Measurements from ENCODE around the gene RASD2. TPM values are rescaled to one million over a fixed set of nuclear protein-coding genes. Genes with fewer than 3 reads are reported as not detected.

RASD2 gene
- total and polyA plus RNA-seq, 2 experiments from 2014 or later, result 1.2 to 3.6 TPM

DNA sequence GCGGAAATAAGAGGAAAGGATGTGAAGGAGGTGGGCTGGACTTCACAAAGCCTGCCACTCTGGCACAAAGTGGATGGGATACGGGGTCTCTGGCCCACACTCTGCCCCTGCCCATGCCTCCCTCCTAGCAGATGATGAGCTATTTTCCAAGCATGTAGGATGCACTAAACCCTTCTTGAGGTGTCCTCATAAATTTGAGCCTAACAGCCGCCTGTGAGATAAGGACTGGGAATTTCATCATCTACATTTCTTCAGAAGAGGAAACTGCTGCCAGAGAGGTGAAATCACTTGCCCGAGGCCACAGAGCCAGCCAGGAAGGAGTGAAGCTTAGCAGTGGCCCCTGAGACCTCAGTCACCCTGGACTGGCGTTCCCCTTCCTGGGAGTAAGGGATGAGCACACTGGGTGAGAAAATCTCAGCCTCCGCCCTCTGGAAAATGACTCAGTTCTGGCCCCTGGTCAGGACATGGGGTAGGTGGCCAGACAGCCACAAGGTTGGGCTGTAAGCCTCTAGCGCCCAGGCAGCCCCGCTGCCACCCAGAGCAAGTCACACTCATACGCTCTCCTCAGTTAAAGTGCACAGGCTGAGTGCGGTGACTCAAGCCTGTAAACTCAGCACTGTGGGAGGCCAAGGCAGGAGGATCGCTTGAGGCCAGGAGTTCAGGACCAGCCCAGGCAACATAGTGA lies 48.6 kb downstream of the RASD2 start (continued):
- TF ChIP-seq, protein P1, sequence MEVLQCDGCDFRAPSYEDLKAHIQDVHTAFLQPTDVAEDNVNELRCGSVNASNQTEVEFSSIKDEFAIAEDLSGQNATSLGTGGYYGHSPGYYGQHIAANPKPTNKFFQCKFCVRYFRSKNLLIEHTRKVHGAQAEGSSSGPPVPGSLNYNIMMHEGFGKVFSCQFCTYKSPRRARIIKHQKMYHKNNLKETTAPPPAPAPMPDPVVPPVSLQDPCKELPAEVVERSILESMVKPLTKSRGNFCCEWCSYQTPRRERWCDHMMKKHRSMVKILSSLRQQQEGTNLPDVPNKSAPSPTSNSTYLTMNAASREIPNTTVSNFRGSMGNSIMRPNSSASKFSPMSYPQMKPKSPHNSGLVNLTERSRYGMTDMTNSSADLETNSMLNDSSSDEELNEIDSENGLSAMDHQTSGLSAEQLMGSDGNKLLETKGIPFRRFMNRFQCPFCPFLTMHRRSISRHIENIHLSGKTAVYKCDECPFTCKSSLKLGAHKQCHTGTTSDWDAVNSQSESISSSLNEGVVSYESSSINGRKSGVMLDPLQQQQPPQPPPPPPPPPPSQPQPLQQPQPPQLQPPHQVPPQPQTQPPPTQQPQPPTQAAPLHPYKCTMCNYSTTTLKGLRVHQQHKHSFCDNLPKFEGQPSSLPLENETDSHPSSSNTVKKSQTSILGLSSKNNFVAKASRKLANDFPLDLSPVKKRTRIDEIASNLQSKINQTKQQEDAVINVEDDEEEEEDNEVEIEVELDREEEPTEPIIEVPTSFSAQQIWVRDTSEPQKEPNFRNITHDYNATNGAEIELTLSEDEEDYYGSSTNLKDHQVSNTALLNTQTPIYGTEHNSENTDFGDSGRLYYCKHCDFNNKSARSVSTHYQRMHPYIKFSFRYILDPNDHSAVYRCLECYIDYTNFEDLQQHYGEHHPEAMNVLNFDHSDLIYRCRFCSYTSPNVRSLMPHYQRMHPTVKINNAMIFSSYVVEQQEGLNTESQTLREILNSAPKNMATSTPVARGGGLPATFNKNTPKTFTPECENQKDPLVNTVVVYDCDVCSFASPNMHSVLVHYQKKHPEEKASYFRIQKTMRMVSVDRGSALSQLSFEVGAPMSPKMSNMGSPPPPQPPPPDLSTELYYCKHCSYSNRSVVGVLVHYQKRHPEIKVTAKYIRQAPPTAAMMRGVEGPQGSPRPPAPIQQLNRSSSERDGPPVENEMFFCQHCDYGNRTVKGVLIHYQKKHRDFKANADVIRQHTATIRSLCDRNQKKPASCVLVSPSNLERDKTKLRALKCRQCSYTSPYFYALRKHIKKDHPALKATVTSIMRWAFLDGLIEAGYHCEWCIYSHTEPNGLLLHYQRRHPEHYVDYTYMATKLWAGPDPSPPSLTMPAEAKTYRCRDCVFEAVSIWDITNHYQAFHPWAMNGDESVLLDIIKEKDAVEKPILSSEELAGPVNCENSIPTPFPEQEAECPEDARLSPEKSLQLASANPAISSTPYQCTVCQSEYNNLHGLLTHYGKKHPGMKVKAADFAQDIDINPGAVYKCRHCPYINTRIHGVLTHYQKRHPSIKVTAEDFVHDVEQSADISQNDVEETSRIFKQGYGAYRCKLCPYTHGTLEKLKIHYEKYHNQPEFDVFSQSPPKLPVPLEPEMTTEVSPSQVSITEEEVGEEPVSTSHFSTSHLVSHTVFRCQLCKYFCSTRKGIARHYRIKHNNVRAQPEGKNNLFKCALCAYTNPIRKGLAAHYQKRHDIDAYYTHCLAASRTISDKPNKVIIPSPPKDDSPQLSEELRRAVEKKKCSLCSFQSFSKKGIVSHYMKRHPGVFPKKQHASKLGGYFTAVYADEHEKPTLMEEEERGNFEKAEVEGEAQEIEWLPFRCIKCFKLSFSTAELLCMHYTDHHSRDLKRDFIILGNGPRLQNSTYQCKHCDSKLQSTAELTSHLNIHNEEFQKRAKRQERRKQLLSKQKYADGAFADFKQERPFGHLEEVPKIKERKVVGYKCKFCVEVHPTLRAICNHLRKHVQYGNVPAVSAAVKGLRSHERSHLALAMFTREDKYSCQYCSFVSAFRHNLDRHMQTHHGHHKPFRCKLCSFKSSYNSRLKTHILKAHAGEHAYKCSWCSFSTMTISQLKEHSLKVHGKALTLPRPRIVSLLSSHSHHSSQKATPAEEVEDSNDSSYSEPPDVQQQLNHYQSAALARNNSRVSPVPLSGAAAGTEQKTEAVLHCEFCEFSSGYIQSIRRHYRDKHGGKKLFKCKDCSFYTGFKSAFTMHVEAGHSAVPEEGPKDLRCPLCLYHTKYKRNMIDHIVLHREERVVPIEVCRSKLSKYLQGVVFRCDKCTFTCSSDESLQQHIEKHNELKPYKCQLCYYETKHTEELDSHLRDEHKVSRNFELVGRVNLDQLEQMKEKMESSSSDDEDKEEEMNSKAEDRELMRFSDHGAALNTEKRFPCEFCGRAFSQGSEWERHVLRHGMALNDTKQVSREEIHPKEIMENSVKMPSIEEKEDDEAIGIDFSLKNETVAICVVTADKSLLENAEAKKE (CRISPR knock-in tag; IDR thresholded peaks at IDR 0.05), result no peak
- TF ChIP-seq STAT1 (IDR thresholded peaks at IDR 0.05; ENCODE audit: unreplicated experiment), result no peak
- TF ChIP-seq, protein P2, sequence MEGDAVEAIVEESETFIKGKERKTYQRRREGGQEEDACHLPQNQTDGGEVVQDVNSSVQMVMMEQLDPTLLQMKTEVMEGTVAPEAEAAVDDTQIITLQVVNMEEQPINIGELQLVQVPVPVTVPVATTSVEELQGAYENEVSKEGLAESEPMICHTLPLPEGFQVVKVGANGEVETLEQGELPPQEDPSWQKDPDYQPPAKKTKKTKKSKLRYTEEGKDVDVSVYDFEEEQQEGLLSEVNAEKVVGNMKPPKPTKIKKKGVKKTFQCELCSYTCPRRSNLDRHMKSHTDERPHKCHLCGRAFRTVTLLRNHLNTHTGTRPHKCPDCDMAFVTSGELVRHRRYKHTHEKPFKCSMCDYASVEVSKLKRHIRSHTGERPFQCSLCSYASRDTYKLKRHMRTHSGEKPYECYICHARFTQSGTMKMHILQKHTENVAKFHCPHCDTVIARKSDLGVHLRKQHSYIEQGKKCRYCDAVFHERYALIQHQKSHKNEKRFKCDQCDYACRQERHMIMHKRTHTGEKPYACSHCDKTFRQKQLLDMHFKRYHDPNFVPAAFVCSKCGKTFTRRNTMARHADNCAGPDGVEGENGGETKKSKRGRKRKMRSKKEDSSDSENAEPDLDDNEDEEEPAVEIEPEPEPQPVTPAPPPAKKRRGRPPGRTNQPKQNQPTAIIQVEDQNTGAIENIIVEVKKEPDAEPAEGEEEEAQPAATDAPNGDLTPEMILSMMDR (conservative IDR thresholded peaks at IDR 0.05; ENCODE audit: low read depth in 2 of 2), result no peak
- TF ChIP-seq, protein P3, sequence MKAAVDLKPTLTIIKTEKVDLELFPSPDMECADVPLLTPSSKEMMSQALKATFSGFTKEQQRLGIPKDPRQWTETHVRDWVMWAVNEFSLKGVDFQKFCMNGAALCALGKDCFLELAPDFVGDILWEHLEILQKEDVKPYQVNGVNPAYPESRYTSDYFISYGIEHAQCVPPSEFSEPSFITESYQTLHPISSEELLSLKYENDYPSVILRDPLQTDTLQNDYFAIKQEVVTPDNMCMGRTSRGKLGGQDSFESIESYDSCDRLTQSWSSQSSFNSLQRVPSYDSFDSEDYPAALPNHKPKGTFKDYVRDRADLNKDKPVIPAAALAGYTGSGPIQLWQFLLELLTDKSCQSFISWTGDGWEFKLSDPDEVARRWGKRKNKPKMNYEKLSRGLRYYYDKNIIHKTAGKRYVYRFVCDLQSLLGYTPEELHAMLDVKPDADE (IDR thresholded peaks at IDR 0.05), result no peak

DNA sequence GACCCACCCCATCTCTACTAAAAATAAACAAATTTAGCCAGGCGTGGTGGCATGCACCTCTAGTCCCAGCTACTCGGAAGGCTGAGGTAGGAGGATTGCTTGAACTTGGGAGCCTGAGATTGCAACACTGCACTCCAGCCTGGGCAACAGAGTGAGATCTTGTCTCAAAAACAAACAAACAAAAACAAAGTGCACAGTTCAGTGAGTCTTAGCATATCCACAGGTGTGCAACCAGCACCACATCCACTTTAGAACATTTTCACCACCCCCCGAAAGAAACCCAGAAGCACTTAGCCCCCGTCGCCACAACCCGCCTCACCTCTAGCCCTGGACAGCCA lies 49.1 kb downstream of the RASD2 start:
- Histone ChIP-seq H4K20me1 (replicated peaks; ENCODE audit: insufficient read depth) (no peaks in the 10 kb centered on the region), H3K9me2 (ENCODE audit: insufficient read depth) (no peaks in the 10 kb centered on the region), H3K36me3 (ENCODE audit: insufficient read depth) (no peaks in the 10 kb centered on the region), H2AFZ (no peak overlapping the region; the same call in 1 of the 2 replicates), H3K4me3 (no peak overlapping the region), H3K4me2 (no peak overlapping the region), H3K4me1 (ENCODE audit: insufficient read depth) (peaks cover 4% of the 10 kb centered on the region), H3K79me2 (replicated peaks; ENCODE audit: insufficient read depth) (no peaks in the 10 kb centered on the region), H3K27me3 (ENCODE audit: insufficient read depth) (no peaks in the 10 kb centered on the region), H3K27ac (ENCODE audit: low read depth) (no peak overlapping the region), H3F3A (replicated peaks; ENCODE audit: low read depth) (no peaks in the 10 kb centered on the region)
- no peak for DNase-seq (ENCODE audit: low spot score)
- Mint-ChIP-seq H3K4me3 (no peak overlapping the region), H3K27ac (no peak overlapping the region), H3K36me3 (ENCODE audit: low read depth) (no peaks in the 10 kb centered on the region), H3K9me3 (no peaks in the 10 kb centered on the region), H3K27me3 (ENCODE audit: insufficient read depth, low read depth, poor library complexity) (peaks cover 8% of the 10 kb centered on the region), H3K4me1 (peaks cover 11% of the 10 kb centered on the region; the same call in 2 of the 3 replicates)
- ATAC-seq, result no peak
- TF ChIP-seq POLR2AphosphoS5 (IDR thresholded peaks at IDR 0.05; ENCODE audit: low read depth), result no peak
- no peak for TF ChIP-seq ZNF114 (CRISPR knock-in tag; IDR thresholded peaks at IDR 0.05)
- no peak for TF ChIP-seq ZNF331 (CRISPR knock-in tag; IDR thresholded peaks at IDR 0.05; ENCODE audit: low read depth)
- TF ChIP-seq JUNB (IDR thresholded peaks at IDR 0.05; ENCODE audit: unreplicated experiment), result no peak
- no peak for TF ChIP-seq EZH2phosphoT487 (IDR thresholded peaks at IDR 0.05; ENCODE audit: unreplicated experiment)
- TF ChIP-seq, protein P4, sequence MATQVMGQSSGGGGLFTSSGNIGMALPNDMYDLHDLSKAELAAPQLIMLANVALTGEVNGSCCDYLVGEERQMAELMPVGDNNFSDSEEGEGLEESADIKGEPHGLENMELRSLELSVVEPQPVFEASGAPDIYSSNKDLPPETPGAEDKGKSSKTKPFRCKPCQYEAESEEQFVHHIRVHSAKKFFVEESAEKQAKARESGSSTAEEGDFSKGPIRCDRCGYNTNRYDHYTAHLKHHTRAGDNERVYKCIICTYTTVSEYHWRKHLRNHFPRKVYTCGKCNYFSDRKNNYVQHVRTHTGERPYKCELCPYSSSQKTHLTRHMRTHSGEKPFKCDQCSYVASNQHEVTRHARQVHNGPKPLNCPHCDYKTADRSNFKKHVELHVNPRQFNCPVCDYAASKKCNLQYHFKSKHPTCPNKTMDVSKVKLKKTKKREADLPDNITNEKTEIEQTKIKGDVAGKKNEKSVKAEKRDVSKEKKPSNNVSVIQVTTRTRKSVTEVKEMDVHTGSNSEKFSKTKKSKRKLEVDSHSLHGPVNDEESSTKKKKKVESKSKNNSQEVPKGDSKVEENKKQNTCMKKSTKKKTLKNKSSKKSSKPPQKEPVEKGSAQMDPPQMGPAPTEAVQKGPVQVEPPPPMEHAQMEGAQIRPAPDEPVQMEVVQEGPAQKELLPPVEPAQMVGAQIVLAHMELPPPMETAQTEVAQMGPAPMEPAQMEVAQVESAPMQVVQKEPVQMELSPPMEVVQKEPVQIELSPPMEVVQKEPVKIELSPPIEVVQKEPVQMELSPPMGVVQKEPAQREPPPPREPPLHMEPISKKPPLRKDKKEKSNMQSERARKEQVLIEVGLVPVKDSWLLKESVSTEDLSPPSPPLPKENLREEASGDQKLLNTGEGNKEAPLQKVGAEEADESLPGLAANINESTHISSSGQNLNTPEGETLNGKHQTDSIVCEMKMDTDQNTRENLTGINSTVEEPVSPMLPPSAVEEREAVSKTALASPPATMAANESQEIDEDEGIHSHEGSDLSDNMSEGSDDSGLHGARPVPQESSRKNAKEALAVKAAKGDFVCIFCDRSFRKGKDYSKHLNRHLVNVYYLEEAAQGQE (IDR thresholded peaks at IDR 0.05; ENCODE audit: unreplicated experiment), result no peak
- TF ChIP-seq NANOG (IDR thresholded peaks at IDR 0.05; ENCODE audit: borderline replicate concordance), result no peak
- TF ChIP-seq, protein P3 (IDR thresholded peaks at IDR 0.05), result no peak

All from GM23338 (cell line).